HepG2 (cell line): ENCODE measurements around the gene TAT. TPM values are rescaled to one million over a fixed set of nuclear protein-coding genes. Genes with fewer than 3 reads are reported as not detected.

Experiments
- ATAC-seq: fragments of 200-7000 bp; cut with Tn5 transposase; 3 replicates; pipeline ENCODE4 v1.9.1; 2020; ENCODE audit warnings: mild to moderate bottlenecking, moderate library complexity
- BruUV-seq: library from RNA; stranded (reverse); fragments of 400-500 nt; replicated peaks from 2 replicates; lab custom pipeline; 2021; lab: Mats Ljungman, UMichigan
- CTCF ChIA-PET: fragments of 300-600 bp; formaldehyde crosslinking; extraction: SDS; loops from one replicate; lab custom pipeline; 2021; ENCODE audit warnings: low total read pairs, inconsistent platforms, low intra/inter-chr PET ratio; lab: Yijun Ruan, JAX
- POLR2A ChIA-PET: fragments of 350-600 bp; sonication (Branson Sonifier 250); formaldehyde crosslinking; loops from one replicate; lab custom pipeline; 2020; ENCODE audit warnings: antibody characterized with exemption, inconsistent platforms; lab: Yijun Ruan, JAX
- DNase-seq: peaks from one replicate; pipeline ENCODE4 v3.0.0-alpha.2; 2015; ENCODE audit warnings: low spot score
- FAIRE-seq: peaks from 3 replicates; lab custom pipeline; 2011; peaks lifted over from hg19 to GRCh38; lab: Jason Lieb, UNC
- H2AFZ ChIP-seq: one replicate; pipeline ENCODE4 v1.6.1; 2011; ENCODE audit warnings: low read length, inconsistent platforms
- H3K27ac ChIP-seq: fragments of 300-600 bp; 3 replicates; pipeline ENCODE4 v1.8.0; 2011; ENCODE audit warnings: mixed run types, mild to moderate bottlenecking, mixed read lengths, low read length, inconsistent platforms; ENCODE audit not compliant: insufficient read depth; ENCODE audit errors: extremely low read length
- H3K27me3 ChIP-seq, 2 experiments: fragments of 200-600 bp in 1 of 2; 2 replicates in 1 of 2; 3 replicates in 1 of 2; pipeline versions ENCODE4 v1.6.0 to v1.8.0; 2011; ENCODE audit warnings: low read length in 2 of 2, mild to moderate bottlenecking in 2 of 2, moderate library complexity in 2 of 2, inconsistent platforms in 1 of 2; ENCODE audit not compliant: insufficient read depth in 2 of 2, control insufficient read depth in 1 of 2
- H3K36me3 ChIP-seq, 2 experiments: fragments of 200-600 bp in 1 of 2; replicated peaks in 1 of 2; 2 replicates in 1 of 2; 3 replicates in 1 of 2; pipeline versions ENCODE4 v1.5.1 to v1.8.0; 2011; ENCODE audit warnings: low read length in 2 of 2, inconsistent platforms in 1 of 2; ENCODE audit not compliant: insufficient read depth in 2 of 2, control insufficient read depth in 1 of 2
- H3K4me1 ChIP-seq: 2 replicates; pipeline ENCODE4 v1.5.1; 2012; ENCODE audit warnings: low read length, inconsistent platforms; ENCODE audit not compliant: insufficient read depth
- H3K4me2 ChIP-seq: 2 replicates; pipeline ENCODE4 v1.6.0; 2011; ENCODE audit warnings: low read depth, low read length, inconsistent platforms
- H3K4me3 ChIP-seq, 3 experiments: fragments of 200-600 bp in 1 of 3; sonication (generic), shearing (Covaris generic) in 1 of 3; replicated peaks in 1 of 3; 2 replicates each; pipeline ENCODE4 v1.5.1; 2011 to 2016; ENCODE audit warnings: low read length in 3 of 3, inconsistent platforms in 2 of 3, low read depth in 2 of 3, mild to moderate bottlenecking in 2 of 3, control low read depth in 1 of 3, mixed read lengths in 1 of 3; ENCODE audit not compliant: insufficient read depth in 1 of 3
- H3K79me2 ChIP-seq: one replicate; pipeline ENCODE4 v1.6.1; 2011; ENCODE audit warnings: low read length, inconsistent platforms; ENCODE audit not compliant: insufficient read depth
- H3K9ac ChIP-seq: 2 replicates; pipeline ENCODE4 v1.6.0; 2011; ENCODE audit warnings: mild to moderate bottlenecking, low read depth, low read length, inconsistent platforms; ENCODE audit not compliant: insufficient read depth
- H3K9me3 ChIP-seq: 2 replicates; pipeline ENCODE4 v1.5.1; 2012; ENCODE audit warnings: mild to moderate bottlenecking, low read length
- H4K20me1 ChIP-seq: 2 replicates; pipeline ENCODE4 v1.6.0; 2011; ENCODE audit warnings: inconsistent platforms, mild to moderate bottlenecking, low read length, moderate library complexity; ENCODE audit not compliant: insufficient read depth
- CEBPG ChIP-seq: IDR thresholded peaks from 2 replicates; pipeline ENCODE4 v1.6.1; 2016
- E2F2 ChIP-seq: sonication (generic); formaldehyde crosslinking; IDR thresholded peaks from 2 replicates; pipeline ENCODE4 v1.4.0; 2020; ENCODE audit warnings: missing genetic modification reagents, borderline replicate concordance
- FOXO1 ChIP-seq: sonication (generic); formaldehyde crosslinking; IDR thresholded peaks from 2 replicates; pipeline ENCODE4 v1.4.0; 2020; ENCODE audit warnings: missing genetic modification reagents
- MYPOP ChIP-seq: sonication (generic); formaldehyde crosslinking; IDR thresholded peaks from 2 replicates; pipeline ENCODE4 v1.8.1; 2023; ENCODE audit warnings: mild to moderate bottlenecking, moderate library complexity, missing genetic modification reagents
- NFATC3 ChIP-seq: sonication (generic); formaldehyde crosslinking; IDR thresholded peaks from 2 replicates; pipeline ENCODE4 v1.5.1; 2020; ENCODE audit warnings: mild to moderate bottlenecking, missing genetic modification reagents
- ZBTB38 ChIP-seq: sonication (generic); formaldehyde crosslinking; IDR thresholded peaks from 2 replicates; pipeline ENCODE4 v1.5.1; 2020; ENCODE audit warnings: mild to moderate bottlenecking, missing genetic modification reagents
- ZNF225 ChIP-seq: sonication (generic); formaldehyde crosslinking; IDR thresholded peaks from 2 replicates; pipeline ENCODE4 v1.4.0; 2020; ENCODE audit warnings: mild to moderate bottlenecking, missing genetic modification reagents
- WGBS: methylation state at CpG from one replicate; pipeline ENCODE4 v1.1.6; 2017; ENCODE audit warnings: low lambda C conversion rate; 5-methylcytosine and 5-hydroxymethylcytosine counted together
- in situ Hi-C: cut with HindIII; loops from 2 replicates; pipeline ENCODE4 v1.10.0; 2017; ENCODE audit warnings: low pct_unique_long_range_greater_than_20kb; ENCODE audit not compliant: extremely low pct_ligation_motif_present
- intact Hi-C: fragments of 100-400 bp; cut with micrococcal nuclease; formaldehyde crosslinking; loops from one replicate; pipeline ENCODE4 v1.10.0; 2022; ENCODE audit not compliant: unreplicated experiment
- polyA plus RNA-seq, 8 experiments: library from polyadenylated mRNA; depleted of rRNA in 3 of 8; stranded (reverse) in 7 of 8; unstranded in 1 of 8; fragments of >200 nt; fragmentation: Illumina TruSeq in 4 of 8; extraction: Trizol in 4 of 8; gene quantifications; 2 replicates each; pipeline versions ENCODE4 v1.2.1 to v1.2.3, GENCODE V29; 2011 to 2016; ENCODE audit warnings: low read depth in 4 of 8, missing spikeins in 1 of 8, mixed read lengths in 1 of 8; ENCODE audit not compliant: insufficient read depth in 1 of 8
- total RNA-seq, 5 experiments: library from RNA; depleted of rRNA; stranded (reverse); fragments of >200 nt; fragmentation: Illumina TruSeq; extraction: Trizol; gene quantifications; 2 replicates each; pipeline ENCODE4 v1.2.3, GENCODE V29; 2016; ENCODE audit warnings: low read depth in 1 of 5
- TF ChIP-seq, protein P1 (sequence below): sonication (generic); formaldehyde crosslinking; IDR thresholded peaks from 2 replicates; pipeline ENCODE4 v1.9.0; 2021; ENCODE audit warnings: missing genetic modification reagents, borderline replicate concordance

TAT gene
- total and polyA plus RNA-seq, 2 of the 13 experiments (the other 11 are each of a cell fraction or from before 2014, with no cell fraction given) = 1.6 to 5.8 TPM

- H3K79me2 ChIP-seq = no peaks in the 10 kb centered on the region
- H3K27ac ChIP-seq = no peak overlapping the region
- H3K9me3 ChIP-seq = no peaks in the 10 kb centered on the region
- ChIA-PET CTCF (no interaction called here), POLR2A (no interaction called here)
- no peaks in the 10 kb centered on the region; a peak in 1 of 5 replicates for H3K27me3 ChIP-seq
- H3K4me2 ChIP-seq = no peak overlapping the region
- no peak overlapping the region for H2AFZ ChIP-seq
- in situ Hi-C loops (loop anchor here (5.0 kb wide), 1 partner anchor 39 kb away; no protein-coding TSS in a partner anchor), intact Hi-C loops (no loop called here)
- no TSS peak for BruUV-seq
- ATAC-seq = no peak
- H3K4me3 ChIP-seq = no peak overlapping the region
- FAIRE-seq = no peak
- DNase-seq = no peak
- H4K20me1 ChIP-seq = no peaks in the 10 kb centered on the region
- no peak overlapping the region for H3K9ac ChIP-seq
- no peaks in the 10 kb centered on the region; a peak in 1 of 5 replicates for H3K36me3 ChIP-seq
- 95% methylated on average over 4 of the region's 4 CpGs for WGBS
- TF ChIP-seq, protein P1, sequence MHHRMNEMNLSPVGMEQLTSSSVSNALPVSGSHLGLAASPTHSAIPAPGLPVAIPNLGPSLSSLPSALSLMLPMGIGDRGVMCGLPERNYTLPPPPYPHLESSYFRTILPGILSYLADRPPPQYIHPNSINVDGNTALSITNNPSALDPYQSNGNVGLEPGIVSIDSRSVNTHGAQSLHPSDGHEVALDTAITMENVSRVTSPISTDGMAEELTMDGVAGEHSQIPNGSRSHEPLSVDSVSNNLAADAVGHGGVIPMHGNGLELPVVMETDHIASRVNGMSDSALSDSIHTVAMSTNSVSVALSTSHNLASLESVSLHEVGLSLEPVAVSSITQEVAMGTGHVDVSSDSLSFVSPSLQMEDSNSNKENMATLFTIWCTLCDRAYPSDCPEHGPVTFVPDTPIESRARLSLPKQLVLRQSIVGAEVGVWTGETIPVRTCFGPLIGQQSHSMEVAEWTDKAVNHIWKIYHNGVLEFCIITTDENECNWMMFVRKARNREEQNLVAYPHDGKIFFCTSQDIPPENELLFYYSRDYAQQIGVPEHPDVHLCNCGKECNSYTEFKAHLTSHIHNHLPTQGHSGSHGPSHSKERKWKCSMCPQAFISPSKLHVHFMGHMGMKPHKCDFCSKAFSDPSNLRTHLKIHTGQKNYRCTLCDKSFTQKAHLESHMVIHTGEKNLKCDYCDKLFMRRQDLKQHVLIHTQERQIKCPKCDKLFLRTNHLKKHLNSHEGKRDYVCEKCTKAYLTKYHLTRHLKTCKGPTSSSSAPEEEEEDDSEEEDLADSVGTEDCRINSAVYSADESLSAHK (CRISPR knock-in tag) = no peak
- TF ChIP-seq ZNF225 (CRISPR knock-in tag) (no peak), NFATC3 (CRISPR knock-in tag) (no peak), ZBTB38 (no peak), FOXO1 (CRISPR knock-in tag) (no peak), E2F2 (CRISPR knock-in tag) (no peak), MYPOP (no peak), CEBPG (CRISPR knock-in tag) (no peak)
- H3K4me1 ChIP-seq = peaks cover 66% of the 10 kb centered on the region
These were observed 8.3 kb downstream of the TAT start for GRCh38 chr16:71568551-71568950.
